H9 (cell line): ENCODE results near the gene STAC2. TPM values are rescaled to one million over a fixed set of nuclear protein-coding genes. Genes with fewer than 3 reads are reported as not detected.

ENCODE experiments used
- DNase-seq: peaks from one replicate; pipeline ENCODE4 v3.0.0-alpha.2; 2017
- H2AFZ ChIP-seq: one replicate; pipeline ENCODE4 v1.6.1; 2013; ENCODE audit warnings: mild to moderate bottlenecking, low read length, control low read depth, moderate library complexity
- H2AK5ac ChIP-seq: 2 replicates; pipeline ENCODE4 v1.6.1; 2013; ENCODE audit warnings: low read length, control low read depth, mixed read lengths; ENCODE audit not compliant: insufficient read length
- H2BK120ac ChIP-seq: one replicate; pipeline ENCODE4 v1.6.1; 2013; ENCODE audit warnings: low read depth, mild to moderate bottlenecking, low read length, control low read depth, inconsistent platforms; ENCODE audit not compliant: poor library complexity, severe bottlenecking
- H2BK12ac ChIP-seq: 2 replicates; pipeline ENCODE4 v1.6.1; 2013; ENCODE audit warnings: low read length, control low read depth, mixed read lengths, low read depth; ENCODE audit not compliant: insufficient read length
- H2BK15ac ChIP-seq: 2 replicates; pipeline ENCODE4 v1.6.1; 2013; ENCODE audit warnings: low read depth, low read length, control low read depth
- H2BK20ac ChIP-seq: one replicate; pipeline ENCODE4 v1.6.1; 2013; ENCODE audit warnings: low read depth, mild to moderate bottlenecking, low read length, control low read depth, inconsistent platforms; ENCODE audit not compliant: poor library complexity, severe bottlenecking
- H2BK5ac ChIP-seq: 2 replicates; pipeline ENCODE4 v1.6.1; 2013; ENCODE audit warnings: low read length, control low read depth, mixed read lengths; ENCODE audit not compliant: insufficient read length
- H3K14ac ChIP-seq: 2 replicates; pipeline ENCODE4 v1.6.1; 2013; ENCODE audit warnings: low read length, control low read depth; ENCODE audit not compliant: insufficient read depth
- H3K18ac ChIP-seq: 2 replicates; pipeline ENCODE4 v1.6.1; 2013; ENCODE audit warnings: low read depth, mild to moderate bottlenecking, mixed read lengths, low read length, control low read depth; ENCODE audit not compliant: insufficient read length
- H3K23ac ChIP-seq: 2 replicates; pipeline ENCODE4 v1.6.1; 2013; ENCODE audit warnings: low read length, control low read depth, mixed read lengths, low read depth; ENCODE audit not compliant: insufficient read length
- H3K23me2 ChIP-seq: 2 replicates; pipeline ENCODE4 v1.6.1; 2013; ENCODE audit warnings: low read depth, mild to moderate bottlenecking, mixed read lengths, low read length, control low read depth; ENCODE audit not compliant: insufficient read length, poor library complexity, severe bottlenecking
- H3K27ac ChIP-seq: 2 replicates; pipeline ENCODE4 v1.5.1; 2013; ENCODE audit warnings: low read length, control low read depth, mixed read lengths, low read depth; ENCODE audit not compliant: insufficient read length
- H3K27me3 ChIP-seq: 2 replicates; pipeline ENCODE4 v1.6.1; 2013; ENCODE audit warnings: low read length, control low read depth, inconsistent platforms; ENCODE audit not compliant: insufficient read depth
- H3K4ac ChIP-seq: 2 replicates; pipeline ENCODE4 v1.6.1; 2013; ENCODE audit warnings: low read depth, mild to moderate bottlenecking, control low read depth, inconsistent platforms, low read length, moderate library complexity
- H3K4me1 ChIP-seq: 2 replicates; pipeline ENCODE4 v1.6.1; 2013; ENCODE audit warnings: low read length, control low read depth, inconsistent platforms; ENCODE audit not compliant: insufficient read depth
- H3K4me2 ChIP-seq: 2 replicates; pipeline ENCODE4 v1.6.1; 2013; ENCODE audit warnings: low read length, control low read depth, mixed read lengths; ENCODE audit not compliant: insufficient read length, insufficient read depth
- H3K56ac ChIP-seq: 2 replicates; pipeline ENCODE4 v1.6.1; 2013; ENCODE audit warnings: low read depth, mild to moderate bottlenecking, mixed read lengths, low read length, control low read depth; ENCODE audit not compliant: insufficient read length
- H3K79me1 ChIP-seq: 2 replicates; pipeline ENCODE4 v1.6.1; 2013; ENCODE audit warnings: low read depth, mild to moderate bottlenecking, moderate library complexity, low read length, control low read depth, inconsistent platforms; ENCODE audit not compliant: insufficient read depth, poor library complexity, severe bottlenecking
- H3K79me2 ChIP-seq: 2 replicates; pipeline ENCODE4 v1.6.1; 2013; ENCODE audit warnings: low read length, control low read depth, inconsistent platforms; ENCODE audit not compliant: insufficient read depth
- H3K9ac ChIP-seq: 2 replicates; pipeline ENCODE4 v1.6.1; 2013; ENCODE audit warnings: low read length, control low read depth, mixed read lengths; ENCODE audit not compliant: insufficient read length; ENCODE audit errors: extremely low read depth
- H3K9me3 ChIP-seq: one replicate; pipeline ENCODE4 v1.6.1; 2013; ENCODE audit warnings: low read depth, low read length, inconsistent platforms; ENCODE audit not compliant: control insufficient read depth
- H3T11ph ChIP-seq: one replicate; pipeline ENCODE4 v1.6.1; 2013; ENCODE audit warnings: mild to moderate bottlenecking, low read length, control low read depth, inconsistent platforms
- H4K20me1 ChIP-seq: one replicate; pipeline ENCODE4 v1.6.1; 2013; ENCODE audit not compliant: control insufficient read depth, insufficient read length, insufficient read depth
- H4K5ac ChIP-seq: 2 replicates; pipeline ENCODE4 v1.6.1; 2013; ENCODE audit warnings: low read depth, mild to moderate bottlenecking, mixed read lengths, low read length, control low read depth; ENCODE audit not compliant: insufficient read length
- H4K8ac ChIP-seq: replicated peaks from 2 replicates; pipeline ENCODE4 v1.6.1; 2013; ENCODE audit warnings: low read length, control low read depth, mixed read lengths, low read depth; ENCODE audit not compliant: insufficient read length
- H4K91ac ChIP-seq: 2 replicates; pipeline ENCODE4 v1.6.1; 2013; ENCODE audit warnings: low read depth, mild to moderate bottlenecking, moderate library complexity, mixed read lengths, low read length, control low read depth; ENCODE audit not compliant: insufficient read length
- H3K27ac Mint-ChIP-seq, 3 experiments: 2 replicates in 2 of 3; 3 replicates in 1 of 3; pipeline ENCODE4 v1.8.0; 2020 to 2021; ENCODE audit warnings: mixed read lengths in 3 of 3, mild to moderate bottlenecking in 1 of 3, moderate library complexity in 1 of 3
- H3K27me3 Mint-ChIP-seq: 2 replicates; pipeline ENCODE4 v1.8.0; 2021; ENCODE audit warnings: low read depth, mild to moderate bottlenecking, moderate library complexity, mixed read lengths
- H3K36me3 Mint-ChIP-seq, 3 experiments: 2 replicates in 2 of 3; 3 replicates in 1 of 3; pipeline ENCODE4 v1.8.0; 2020 to 2021; ENCODE audit warnings: low read depth in 3 of 3, mixed read lengths in 3 of 3; ENCODE audit not compliant: insufficient read depth in 1 of 3
- H3K4me1 Mint-ChIP-seq, 2 experiments: 2 replicates each; pipeline ENCODE4 v1.8.0; 2020; ENCODE audit warnings: mixed read lengths in 2 of 2
- H3K4me3 Mint-ChIP-seq, 2 experiments: 2 replicates in 1 of 2; 3 replicates in 1 of 2; pipeline ENCODE4 v1.8.0; 2020 to 2021; ENCODE audit warnings: mild to moderate bottlenecking in 2 of 2, mixed read lengths in 2 of 2, moderate library complexity in 1 of 2
- H3K9me3 Mint-ChIP-seq, 2 experiments: 2 replicates in 1 of 2; 3 replicates in 1 of 2; pipeline ENCODE4 v1.8.0; 2020; ENCODE audit warnings: mild to moderate bottlenecking in 2 of 2, mixed read lengths in 2 of 2, moderate library complexity in 1 of 2
- WGBS: extraction: QIAGEN DNeasy Blood & Tissue Kit; methylation state at CpG from one replicate; pipeline ENCODE4 v1.1.7; 2013; ENCODE audit warnings: missing lambda C conversion rate, low lambda C conversion rate, mixed read lengths; ENCODE audit not compliant: insufficient read length; ENCODE audit errors: extremely low coverage; 5-methylcytosine and 5-hydroxymethylcytosine counted together
- total RNA-seq: library from RNA; stranded (reverse); gene quantifications from 2 replicates; pipeline ENCODE4 v1.2.1, GENCODE V29; 2021
- TF ChIP-seq, protein P1 (sequence below): fragments of 200-600 bp; sonication (generic); conservative IDR thresholded peaks from 3 replicates; pipeline ENCODE4 v1.8.0; 2021; ENCODE audit warnings: antibody characterized with exemption, mild to moderate bottlenecking

The STAC2 gene
- total RNA-seq, 1 experiment from 2014 or later: 2.5 TPM

DNA sequence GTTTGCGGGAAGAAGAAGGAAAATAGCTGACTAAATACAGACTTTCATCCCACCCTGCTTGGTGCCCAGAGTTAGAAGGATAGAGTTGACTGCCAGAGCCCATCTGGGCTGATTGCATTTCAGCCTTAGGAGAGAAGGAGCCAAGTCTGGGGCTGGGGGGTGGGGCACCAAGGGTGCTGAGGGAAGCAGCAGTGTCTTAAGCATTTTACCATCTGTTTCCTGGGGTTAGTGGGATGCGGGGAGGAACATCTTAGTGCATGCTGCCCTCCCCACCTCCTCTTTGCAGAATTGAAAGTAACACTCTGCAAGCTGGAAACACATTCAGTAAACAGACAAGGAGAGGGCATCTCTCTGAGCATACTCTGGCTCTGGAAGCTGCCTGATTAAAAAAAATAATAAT lies 58.3 kb downstream of the STAC2 start:
- WGBS: no CpG with 5 or more reads among the region's 2 CpGs
- H3K56ac ChIP-seq: no peak overlapping the region
- H2BK120ac ChIP-seq: no peak overlapping the region
- H3K79me2 ChIP-seq: no peaks in the 10 kb centered on the region
- H3K9me3 ChIP-seq: no peaks in the 10 kb centered on the region
- H4K5ac ChIP-seq: no peak overlapping the region
- H2BK20ac ChIP-seq: no peak overlapping the region
- H3K4me2 ChIP-seq: no peak overlapping the region
- DNase-seq: no peak
- no peaks in the 10 kb centered on the region; the same call in 1 of the 2 replicates for H3K4me1 ChIP-seq
- H2BK15ac ChIP-seq: no peak overlapping the region
- no peak overlapping the region for H3K14ac ChIP-seq
- TF ChIP-seq, protein P1, sequence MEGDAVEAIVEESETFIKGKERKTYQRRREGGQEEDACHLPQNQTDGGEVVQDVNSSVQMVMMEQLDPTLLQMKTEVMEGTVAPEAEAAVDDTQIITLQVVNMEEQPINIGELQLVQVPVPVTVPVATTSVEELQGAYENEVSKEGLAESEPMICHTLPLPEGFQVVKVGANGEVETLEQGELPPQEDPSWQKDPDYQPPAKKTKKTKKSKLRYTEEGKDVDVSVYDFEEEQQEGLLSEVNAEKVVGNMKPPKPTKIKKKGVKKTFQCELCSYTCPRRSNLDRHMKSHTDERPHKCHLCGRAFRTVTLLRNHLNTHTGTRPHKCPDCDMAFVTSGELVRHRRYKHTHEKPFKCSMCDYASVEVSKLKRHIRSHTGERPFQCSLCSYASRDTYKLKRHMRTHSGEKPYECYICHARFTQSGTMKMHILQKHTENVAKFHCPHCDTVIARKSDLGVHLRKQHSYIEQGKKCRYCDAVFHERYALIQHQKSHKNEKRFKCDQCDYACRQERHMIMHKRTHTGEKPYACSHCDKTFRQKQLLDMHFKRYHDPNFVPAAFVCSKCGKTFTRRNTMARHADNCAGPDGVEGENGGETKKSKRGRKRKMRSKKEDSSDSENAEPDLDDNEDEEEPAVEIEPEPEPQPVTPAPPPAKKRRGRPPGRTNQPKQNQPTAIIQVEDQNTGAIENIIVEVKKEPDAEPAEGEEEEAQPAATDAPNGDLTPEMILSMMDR: no peak
- no peaks in the 10 kb centered on the region for H3K79me1 ChIP-seq
- H2AFZ ChIP-seq: no peak overlapping the region
- no peak overlapping the region for H2BK5ac ChIP-seq
- Mint-ChIP-seq H3K36me3 (peaks cover 3 to 8% (median 7%) of the 10 kb centered on the region in 3 experiments; a peak in 5 of 7 replicates), H3K27me3 (peaks cover 40% of the 10 kb centered on the region), H3K4me3 (no peak overlapping the region; a peak in 1 of 5 replicates), H3K9me3 (peaks cover 4 to 8% of the 10 kb centered on the region in 2 experiments), H3K27ac (no peak overlapping the region), H3K4me1 (peaks cover 31 to 33% of the 10 kb centered on the region in 2 experiments)
- peaks cover 10% of the 10 kb centered on the region; the same call in 1 of the 2 replicates for H3K27me3 ChIP-seq
- H3K27ac ChIP-seq: no peak overlapping the region
- H3K18ac ChIP-seq: no peak overlapping the region
- no peaks in the 10 kb centered on the region for H4K20me1 ChIP-seq
- H3K23me2 ChIP-seq: peaks cover 9% of the 10 kb centered on the region
- no peak overlapping the region for H3K23ac ChIP-seq
- no peak overlapping the region for H2AK5ac ChIP-seq
- no peak overlapping the region for H4K8ac ChIP-seq
- no peak overlapping the region for H3T11ph ChIP-seq
- H2BK12ac ChIP-seq: no peak overlapping the region
- no peak overlapping the region for H4K91ac ChIP-seq
- no peak overlapping the region for H3K4ac ChIP-seq
- H3K9ac ChIP-seq: no peak overlapping the region
